Cardiac muscle cell (in vitro differentiated cells and primary cell): ENCODE data around the gene PPP1R36. TPM values are rescaled to one million over a fixed set of nuclear protein-coding genes. Genes with fewer than 3 reads are reported as not detected.

Experiments
- DNase-seq, 2 donors: peaks; one replicate each; pipeline versions ENCODE4 v3.0.0 to v3.0.0-alpha.2; 2010 to 2017; ENCODE audit warnings: low read depth in 1 of 2, low spot score in 1 of 2
- H3K27ac ChIP-seq: fragments of 200-600 bp; sonication (generic); 2 replicates; pipeline ENCODE4 v1.5.1; 2016
- H3K27me3 ChIP-seq: fragments of 200-600 bp; sonication (generic); 2 replicates; pipeline ENCODE4 v1.6.0; 2016; ENCODE audit warnings: control low read depth
- H3K36me3 ChIP-seq: fragments of 200-600 bp; sonication (generic); 2 replicates; pipeline ENCODE4 v1.5.1; 2016; ENCODE audit warnings: control low read depth
- H3K4me1 ChIP-seq: fragments of 200-600 bp; sonication (generic); 2 replicates; pipeline ENCODE4 v1.8.1; 2017; ENCODE audit warnings: low read depth, mild to moderate bottlenecking, mixed run types
- H3K4me3 ChIP-seq: fragments of 200-600 bp; sonication (generic); 2 replicates; pipeline ENCODE4 v1.5.1; 2016; ENCODE audit warnings: mild to moderate bottlenecking
- H3K9me3 ChIP-seq: fragments of 200-600 bp; sonication (generic); 2 replicates; pipeline ENCODE4 v1.5.1; 2017; ENCODE audit warnings: low read depth, mild to moderate bottlenecking, control low read depth
- polyA plus RNA-seq: library from polyadenylated mRNA; unstranded; fragments of >200 nt; fragmentation: Nextera tagmentation; extraction: Ambion mirVana; gene quantifications from 2 replicates; pipeline ENCODE4 v1.2.1, GENCODE V29; 2016
- total RNA-seq: library from RNA; depleted of rRNA; stranded (reverse); fragments of >200 nt; gene quantifications from 2 replicates; pipeline ENCODE4 v1.2.3, GENCODE V29; 2016
- TF ChIP-seq, protein P1 (sequence below): IDR thresholded peaks from 2 replicates; pipeline ENCODE4 v1.5.1; 2012; ENCODE audit warnings: low read depth, mild to moderate bottlenecking, low read length

Gene PPP1R36
- total and polyA plus RNA-seq, 2 experiments from 2014 or later, result 0.40 TPM; not detected in 1

DNA sequence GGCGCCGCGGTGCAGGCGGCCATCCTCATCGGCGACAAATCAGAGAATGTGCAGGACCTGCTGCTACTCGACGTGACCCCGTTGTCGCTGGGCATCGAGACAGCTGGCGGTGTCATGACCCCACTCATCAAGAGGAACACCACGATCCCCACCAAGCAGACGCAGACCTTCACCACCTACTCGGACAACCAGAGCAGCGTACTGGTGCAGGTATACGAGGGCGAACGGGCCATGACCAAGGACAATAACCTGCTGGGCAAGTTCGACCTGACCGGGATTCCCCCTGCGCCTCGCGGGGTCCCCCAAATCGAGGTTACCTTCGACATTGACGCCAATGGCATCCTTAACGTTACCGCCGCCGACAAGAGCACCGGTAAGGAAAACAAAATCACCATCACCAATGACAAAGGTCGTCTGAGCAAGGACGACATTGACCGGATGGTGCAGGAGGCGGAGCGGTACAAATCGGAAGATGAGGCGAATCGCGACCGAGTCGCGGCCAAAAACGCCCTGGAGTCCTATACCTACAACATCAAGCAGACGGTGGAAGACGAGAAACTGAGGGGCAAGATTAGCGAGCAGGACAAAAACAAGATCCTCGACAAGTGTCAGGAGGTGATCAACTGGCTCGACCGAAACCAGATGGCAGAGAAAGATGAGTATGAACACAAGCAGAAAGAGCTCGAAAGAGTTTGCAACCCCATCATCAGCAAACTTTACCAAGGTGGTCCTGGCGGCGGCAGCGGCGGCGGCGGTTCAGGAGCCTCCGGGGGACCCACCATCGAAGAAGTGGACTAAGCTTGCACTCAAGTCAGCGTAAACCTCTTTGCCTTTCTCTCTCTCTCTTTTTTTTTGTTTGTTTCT, 7.6 kb upstream of the PPP1R36 start:
- no peaks in the 10 kb centered on the region for H3K36me3 ChIP-seq
- no peaks in the 10 kb centered on the region for H3K4me1 ChIP-seq
- TF ChIP-seq, protein P1, sequence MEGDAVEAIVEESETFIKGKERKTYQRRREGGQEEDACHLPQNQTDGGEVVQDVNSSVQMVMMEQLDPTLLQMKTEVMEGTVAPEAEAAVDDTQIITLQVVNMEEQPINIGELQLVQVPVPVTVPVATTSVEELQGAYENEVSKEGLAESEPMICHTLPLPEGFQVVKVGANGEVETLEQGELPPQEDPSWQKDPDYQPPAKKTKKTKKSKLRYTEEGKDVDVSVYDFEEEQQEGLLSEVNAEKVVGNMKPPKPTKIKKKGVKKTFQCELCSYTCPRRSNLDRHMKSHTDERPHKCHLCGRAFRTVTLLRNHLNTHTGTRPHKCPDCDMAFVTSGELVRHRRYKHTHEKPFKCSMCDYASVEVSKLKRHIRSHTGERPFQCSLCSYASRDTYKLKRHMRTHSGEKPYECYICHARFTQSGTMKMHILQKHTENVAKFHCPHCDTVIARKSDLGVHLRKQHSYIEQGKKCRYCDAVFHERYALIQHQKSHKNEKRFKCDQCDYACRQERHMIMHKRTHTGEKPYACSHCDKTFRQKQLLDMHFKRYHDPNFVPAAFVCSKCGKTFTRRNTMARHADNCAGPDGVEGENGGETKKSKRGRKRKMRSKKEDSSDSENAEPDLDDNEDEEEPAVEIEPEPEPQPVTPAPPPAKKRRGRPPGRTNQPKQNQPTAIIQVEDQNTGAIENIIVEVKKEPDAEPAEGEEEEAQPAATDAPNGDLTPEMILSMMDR, result no peak
- H3K9me3 ChIP-seq, result no peaks in the 10 kb centered on the region
- H3K27ac ChIP-seq, result no peak overlapping the region
- no peak overlapping the region for H3K4me3 ChIP-seq
- no peak for DNase-seq
- H3K27me3 ChIP-seq, result peaks cover 9% of the 10 kb centered on the region

DNA sequence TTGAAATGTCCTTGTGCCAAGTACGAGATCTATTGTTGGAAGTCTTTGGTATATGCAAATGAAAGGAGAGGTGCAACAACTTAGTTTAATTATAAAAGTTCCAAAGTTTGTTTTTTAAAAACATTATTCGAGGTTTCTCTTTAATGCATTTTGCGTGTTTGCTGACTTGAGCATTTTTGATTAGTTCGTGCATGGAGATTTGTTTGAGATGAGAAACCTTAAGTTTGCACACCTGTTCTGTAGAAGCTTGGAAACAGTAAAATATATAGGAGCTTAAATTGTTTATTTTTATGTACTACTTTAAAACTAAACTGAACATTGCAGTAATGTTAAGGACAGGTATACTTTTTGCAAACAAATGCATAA, 6.9 kb upstream of the PPP1R36 start:
- H3K27ac ChIP-seq, result no peak overlapping the region
- peaks cover 9% of the 10 kb centered on the region for H3K27me3 ChIP-seq
- no peaks in the 10 kb centered on the region for H3K9me3 ChIP-seq
- H3K4me3 ChIP-seq, result no peak overlapping the region
- TF ChIP-seq, protein P1, result no peak
- DNase-seq, result no peak
- no peaks in the 10 kb centered on the region for H3K4me1 ChIP-seq
- no peaks in the 10 kb centered on the region for H3K36me3 ChIP-seq

GRCh38 chr14:64544607-64545312, 5.0 kb upstream of the PPP1R36 start:
- Histone ChIP-seq H3K4me1 (no peaks in the 10 kb centered on the region), H3K27me3 (peaks cover 15% of the 10 kb centered on the region), H3K4me3 (no peak overlapping the region), H3K9me3 (no peaks in the 10 kb centered on the region), H3K27ac (no peak overlapping the region), H3K36me3 (no peaks in the 10 kb centered on the region)
- DNase-seq, result no peak
- TF ChIP-seq, protein P1, result no peak

DNA sequence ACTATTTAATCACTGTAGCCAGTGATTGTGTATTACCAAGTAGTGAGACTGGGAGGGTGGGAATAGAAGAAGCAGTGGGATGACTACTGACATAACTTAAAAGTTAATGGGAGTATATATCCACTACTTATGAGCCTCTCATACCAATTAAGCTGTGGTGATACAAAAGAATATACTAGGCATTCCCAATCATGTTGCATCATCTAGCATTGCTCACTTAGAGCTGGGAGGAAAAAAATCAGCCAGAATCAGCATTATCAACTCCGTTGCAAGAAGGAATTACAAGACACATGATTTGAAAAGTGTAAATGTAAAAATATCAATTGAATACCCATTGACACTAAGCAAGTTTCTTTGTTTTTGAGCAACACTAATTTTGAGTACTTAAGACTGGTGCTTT, 745 bp upstream of the PPP1R36 start:
- H3K4me3 ChIP-seq, result no peak overlapping the region
- TF ChIP-seq, protein P1, result no peak
- H3K27me3 ChIP-seq, result peaks cover 32% of the 10 kb centered on the region
- DNase-seq, result no peak
- H3K9me3 ChIP-seq, result no peaks in the 10 kb centered on the region
- H3K27ac ChIP-seq, result no peak overlapping the region
- H3K4me1 ChIP-seq, result no peaks in the 10 kb centered on the region
- no peaks in the 10 kb centered on the region for H3K36me3 ChIP-seq

GRCh38 chr14:64550621-64551333, 1.0 kb downstream of the PPP1R36 start:
- Histone ChIP-seq H3K4me3 (no peak overlapping the region), H3K4me1 (no peaks in the 10 kb centered on the region), H3K9me3 (no peaks in the 10 kb centered on the region), H3K27ac (no peak overlapping the region), H3K27me3 (peaks cover 32% of the 10 kb centered on the region), H3K36me3 (no peaks in the 10 kb centered on the region)
- DNase-seq, result no peak
- TF ChIP-seq, protein P1, result no peak
